CD4-positive, alpha-beta T cell (primary cell): ENCODE results near the gene EPS8L3. TPM values are rescaled to one million over a fixed set of nuclear protein-coding genes. Genes with fewer than 3 reads are reported as not detected.

Source experiments
- ATAC-seq: fragments of 200-7000 bp; cut with Tn5 transposase; one replicate; pipeline ENCODE4 v1.10.0; 2022; ENCODE audit warnings: mild to moderate bottlenecking; ENCODE audit not compliant: poor library complexity
- CTCF ChIA-PET: fragments of 350-600 bp; sonication (Branson Sonifier 250); formaldehyde crosslinking; loops from one replicate; lab custom pipeline; 2021; ENCODE audit warnings: antibody characterized with exemption, inconsistent platforms; lab: Charles Lee
- POLR2A ChIA-PET: fragments of 350-600 bp; sonication (Branson Sonifier 250); formaldehyde crosslinking; loops from one replicate; lab custom pipeline; 2021; ENCODE audit warnings: antibody characterized with exemption, inconsistent platforms; lab: Charles Lee
- DNase-seq, 14 experiments: peaks; one replicate each; pipeline ENCODE4 v3.0.0-alpha.2; 2013 to 2020; ENCODE audit warnings: mixed read lengths in 2 of 14
- H3K27ac ChIP-seq, 2 donors: one replicate each; pipeline versions ENCODE4 v1.5.1 to v1.7.0; 2013; ENCODE audit warnings: low read length in 2 of 2, low read depth in 1 of 2, mild to moderate bottlenecking in 1 of 2
- H3K27me3 ChIP-seq, 2 experiments: 1 replicate in 1 of 2; 2 replicates in 1 of 2; pipeline versions ENCODE4 v1.6.1 to v1.7.0; 2013; ENCODE audit warnings: low read length in 2 of 2, control low read depth in 1 of 2, mild to moderate bottlenecking in 1 of 2, moderate library complexity in 1 of 2; ENCODE audit not compliant: insufficient read depth in 2 of 2, control insufficient read depth in 1 of 2
- H3K36me3 ChIP-seq: one replicate; pipeline ENCODE4 v1.6.1; 2013; ENCODE audit warnings: low read length, control low read depth; ENCODE audit not compliant: insufficient read depth
- H3K4me1 ChIP-seq: one replicate; pipeline ENCODE4 v1.6.1; 2013; ENCODE audit warnings: low read length, control low read depth; ENCODE audit not compliant: insufficient read depth
- H3K4me3 ChIP-seq: one replicate; pipeline ENCODE4 v1.5.1; 2013; ENCODE audit warnings: mild to moderate bottlenecking, low read length, moderate library complexity
- H3K9me3 ChIP-seq, 2 experiments: 1 replicate in 1 of 2; 2 replicates in 1 of 2; pipeline versions ENCODE4 v1.6.1 to v1.7.0; 2013; ENCODE audit warnings: low read length in 2 of 2, mild to moderate bottlenecking in 2 of 2, control low read depth in 1 of 2, moderate library complexity in 1 of 2; ENCODE audit not compliant: control insufficient read depth in 1 of 2, insufficient read depth in 1 of 2
- H3K27ac Mint-ChIP-seq: one replicate; pipeline ENCODE4 v1.8.0; 2020; ENCODE audit warnings: mixed read lengths
- H3K27me3 Mint-ChIP-seq: one replicate; pipeline ENCODE4 v1.8.0; 2021; ENCODE audit warnings: mixed read lengths
- H3K36me3 Mint-ChIP-seq: one replicate; pipeline ENCODE4 v1.8.0; 2021; ENCODE audit warnings: low read depth, mixed read lengths
- H3K4me1 Mint-ChIP-seq: one replicate; pipeline ENCODE4 v1.8.0; 2021; ENCODE audit warnings: low read depth, mixed read lengths
- H3K4me3 Mint-ChIP-seq: one replicate; pipeline ENCODE4 v1.8.0; 2020; ENCODE audit warnings: mild to moderate bottlenecking, mixed read lengths
- H3K9me3 Mint-ChIP-seq: one replicate; pipeline ENCODE4 v1.8.0; 2020; ENCODE audit warnings: mixed read lengths
- intact Hi-C, 2 experiments: fragments of 100-400 bp; cut with DNase I in 1 of 2; cut with micrococcal nuclease in 1 of 2; formaldehyde crosslinking; loops; one replicate each; pipeline versions ENCODE4 v1.15.1 to v1.9.0; 2023 to 2025; cut with DNase I, micrococcal nuclease
- total RNA-seq, 174 experiments: library from RNA in 2 of 174; stranded (reverse) in 2 of 174; gene quantifications; one replicate each; pipeline ENCODE4 v1.2.3 and lab custom pipeline; 2021 to 2026
- TF ChIP-seq, protein P1 (sequence below): fragments of 200-600 bp; IDR thresholded peaks from one replicate; pipeline ENCODE4 v1.8.0; 2022; ENCODE audit warnings: antibody characterized with exemption, mild to moderate bottlenecking

EPS8L3 gene
- total RNA-seq, 2 experiments from 2014 or later = not detected

DNA sequence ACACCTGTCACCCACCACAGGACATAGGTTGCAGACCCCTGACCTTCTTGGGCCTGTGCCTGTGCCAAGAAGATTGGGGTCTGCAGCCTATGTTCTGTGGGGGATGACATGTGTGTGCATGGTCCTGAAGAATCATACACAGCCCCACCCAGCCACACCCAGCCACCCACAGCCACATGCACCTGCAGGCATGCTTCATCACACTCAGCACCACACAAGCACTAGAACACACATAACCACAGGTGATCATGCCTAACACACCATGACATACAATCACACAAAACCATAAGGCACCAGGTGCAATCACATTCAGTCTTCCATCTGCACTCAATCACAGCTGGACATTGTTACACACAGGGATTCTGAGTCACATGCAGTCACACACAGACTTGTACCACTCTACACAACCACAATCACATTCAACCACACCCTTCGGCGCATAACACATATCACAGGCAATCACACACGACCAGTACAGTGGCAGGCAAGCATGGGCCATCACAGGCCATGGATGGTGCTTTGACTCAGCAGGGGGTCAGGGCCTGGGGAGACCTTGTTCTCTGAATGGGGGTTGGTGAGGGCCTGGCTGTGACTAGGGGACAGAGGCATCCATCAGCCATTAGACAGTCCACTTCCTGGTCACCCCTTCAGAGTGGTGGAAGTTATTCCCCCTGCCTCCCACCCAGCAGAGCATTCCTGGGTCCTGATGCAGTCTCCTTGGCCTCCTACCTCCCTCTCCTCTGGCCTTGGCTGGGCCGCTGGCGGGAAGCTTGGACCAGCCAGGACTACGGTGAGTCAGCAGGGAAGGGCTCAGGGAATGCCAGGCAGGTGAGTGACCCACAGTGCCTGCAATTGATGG is 44.3 kb upstream of the EPS8L3 start:
- H3K36me3 ChIP-seq = no peaks in the 10 kb centered on the region
- Mint-ChIP-seq H3K4me3 (no peak overlapping the region), H3K27me3 (no peaks in the 10 kb centered on the region), H3K36me3 (no peaks in the 10 kb centered on the region), H3K9me3 (no peaks in the 10 kb centered on the region), H3K4me1 (peaks cover 45% of the 10 kb centered on the region), H3K27ac (no peak overlapping the region)
- H3K4me3 ChIP-seq = no peak overlapping the region
- peak in 2 of 14 experiments; percentile 8 to 15 for DNase-seq
- ChIA-PET CTCF (no interaction called here), POLR2A (interaction anchor here (1.2 kb wide), 1 partner anchor 11 kb away, joined by 3 read pairs; no protein-coding TSS in a partner anchor)
- no peak for ATAC-seq
- H3K9me3 ChIP-seq = no peaks in the 10 kb centered on the region
- intact Hi-C loops = no loop called here
- H3K4me1 ChIP-seq = peaks cover 56% of the 10 kb centered on the region
- no peak overlapping the region for H3K27ac ChIP-seq
- H3K27me3 ChIP-seq = no peaks in the 10 kb centered on the region
- TF ChIP-seq, protein P1, sequence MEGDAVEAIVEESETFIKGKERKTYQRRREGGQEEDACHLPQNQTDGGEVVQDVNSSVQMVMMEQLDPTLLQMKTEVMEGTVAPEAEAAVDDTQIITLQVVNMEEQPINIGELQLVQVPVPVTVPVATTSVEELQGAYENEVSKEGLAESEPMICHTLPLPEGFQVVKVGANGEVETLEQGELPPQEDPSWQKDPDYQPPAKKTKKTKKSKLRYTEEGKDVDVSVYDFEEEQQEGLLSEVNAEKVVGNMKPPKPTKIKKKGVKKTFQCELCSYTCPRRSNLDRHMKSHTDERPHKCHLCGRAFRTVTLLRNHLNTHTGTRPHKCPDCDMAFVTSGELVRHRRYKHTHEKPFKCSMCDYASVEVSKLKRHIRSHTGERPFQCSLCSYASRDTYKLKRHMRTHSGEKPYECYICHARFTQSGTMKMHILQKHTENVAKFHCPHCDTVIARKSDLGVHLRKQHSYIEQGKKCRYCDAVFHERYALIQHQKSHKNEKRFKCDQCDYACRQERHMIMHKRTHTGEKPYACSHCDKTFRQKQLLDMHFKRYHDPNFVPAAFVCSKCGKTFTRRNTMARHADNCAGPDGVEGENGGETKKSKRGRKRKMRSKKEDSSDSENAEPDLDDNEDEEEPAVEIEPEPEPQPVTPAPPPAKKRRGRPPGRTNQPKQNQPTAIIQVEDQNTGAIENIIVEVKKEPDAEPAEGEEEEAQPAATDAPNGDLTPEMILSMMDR = no peak

DNA sequence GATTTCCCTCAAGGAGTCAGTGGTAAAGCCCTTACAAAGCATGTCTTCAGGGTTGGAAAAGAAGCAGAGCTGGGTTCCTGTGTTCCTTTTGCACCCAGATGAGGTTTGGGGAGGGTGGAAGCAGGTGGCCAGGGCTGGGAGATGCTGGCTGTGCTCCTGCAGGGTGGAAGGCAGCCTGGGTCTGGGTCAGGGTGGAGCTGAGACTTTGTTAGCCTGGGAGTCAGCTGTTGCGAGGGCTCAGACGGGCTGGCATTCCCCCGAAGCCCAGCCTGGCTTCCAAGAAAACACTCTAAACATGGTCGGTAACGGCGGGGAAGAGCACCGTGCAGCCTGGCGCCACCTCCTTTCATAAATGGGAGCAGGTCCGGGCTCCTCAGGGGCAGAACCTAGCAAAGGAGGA is 43.7 kb upstream of the EPS8L3 start:
- H3K27ac ChIP-seq = no peak overlapping the region
- DNase-seq = peak in 1 of 14 experiments; percentile 14
- no peaks in the 10 kb centered on the region for H3K27me3 ChIP-seq
- no peak overlapping the region for H3K4me3 Mint-ChIP-seq
- CTCF ChIA-PET = no interaction called here
- TF ChIP-seq, protein P1 = no peak
- peaks cover 62% of the 10 kb centered on the region for H3K4me1 ChIP-seq
- H3K4me3 ChIP-seq = no peak overlapping the region
- POLR2A ChIA-PET = no interaction called here
- H3K36me3 Mint-ChIP-seq = no peaks in the 10 kb centered on the region
- intact Hi-C loops = no loop called here
- no peak for ATAC-seq
- no peak overlapping the region for H3K27ac Mint-ChIP-seq
- H3K9me3 Mint-ChIP-seq = no peaks in the 10 kb centered on the region
- no peaks in the 10 kb centered on the region for H3K27me3 Mint-ChIP-seq
- peaks cover 51% of the 10 kb centered on the region for H3K4me1 Mint-ChIP-seq
- H3K36me3 ChIP-seq = no peaks in the 10 kb centered on the region
- no peaks in the 10 kb centered on the region for H3K9me3 ChIP-seq

DNA sequence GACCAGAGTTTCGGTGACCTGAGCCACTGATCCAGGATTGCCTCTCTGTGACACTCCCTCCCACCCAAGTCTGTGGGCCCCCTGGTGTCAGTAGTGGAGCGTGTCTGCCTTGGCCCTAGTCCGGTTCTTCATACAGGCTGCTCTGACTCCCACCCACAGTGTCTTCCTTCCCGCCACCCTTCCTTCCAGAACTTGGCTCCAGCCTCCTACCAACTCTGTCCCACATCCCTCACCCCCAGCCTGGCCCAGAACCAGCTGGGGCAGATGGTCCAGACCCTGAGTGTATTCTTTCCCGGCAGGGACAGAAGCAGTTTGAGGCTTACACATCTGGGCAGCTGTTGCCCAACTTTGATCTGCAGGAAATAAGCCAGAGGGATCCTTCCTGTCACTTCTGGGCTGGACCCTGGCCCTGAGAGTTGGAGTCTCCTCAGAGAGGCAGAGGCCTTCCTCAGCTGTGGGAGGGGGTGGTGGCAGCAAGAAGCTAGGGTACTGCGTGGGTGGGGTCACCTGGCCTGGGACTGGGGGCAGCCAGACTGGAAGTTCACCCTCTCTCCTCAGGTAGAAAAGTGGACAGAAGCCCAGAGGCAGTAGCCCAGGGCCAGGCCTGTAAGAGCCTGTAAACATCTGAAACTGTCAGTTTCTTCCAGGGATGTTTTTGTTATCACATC is 43.1 kb upstream of the EPS8L3 start:
- Histone ChIP-seq H3K27me3 (no peaks in the 10 kb centered on the region), H3K27ac (no peak overlapping the region), H3K4me3 (no peak overlapping the region), H3K9me3 (no peaks in the 10 kb centered on the region), H3K4me1 (peaks cover 68% of the 10 kb centered on the region), H3K36me3 (no peaks in the 10 kb centered on the region)
- POLR2A ChIA-PET = interaction anchor here (2.0 kb wide), 1 partner anchor 16 kb away, joined by 6 read pairs; no protein-coding TSS in a partner anchor
- H3K4me3 Mint-ChIP-seq = no peak overlapping the region
- H3K27me3 Mint-ChIP-seq = no peaks in the 10 kb centered on the region
- no peaks in the 10 kb centered on the region for H3K9me3 Mint-ChIP-seq
- H3K4me1 Mint-ChIP-seq = peaks cover 57% of the 10 kb centered on the region
- CTCF ChIA-PET = no interaction called here
- H3K27ac Mint-ChIP-seq = no peak overlapping the region
- TF ChIP-seq, protein P1 = no peak
- DNase-seq (peak in 2 of 14 experiments; percentile 20 to 23), ATAC-seq (no peak)
- intact Hi-C loops = no loop called here
- H3K36me3 Mint-ChIP-seq = no peaks in the 10 kb centered on the region
